NOMO-1 treated with dmso at 0.1 percent for 144 hours (cell line): ENCODE measurements around the gene CCPG1.

Experiments
- DNase-seq: peaks from one replicate; lab custom pipeline; 2025; ENCODE audit not compliant: unreplicated experiment; lab: John Stamatoyannopoulos, UW

Gene CCPG1

DNA sequence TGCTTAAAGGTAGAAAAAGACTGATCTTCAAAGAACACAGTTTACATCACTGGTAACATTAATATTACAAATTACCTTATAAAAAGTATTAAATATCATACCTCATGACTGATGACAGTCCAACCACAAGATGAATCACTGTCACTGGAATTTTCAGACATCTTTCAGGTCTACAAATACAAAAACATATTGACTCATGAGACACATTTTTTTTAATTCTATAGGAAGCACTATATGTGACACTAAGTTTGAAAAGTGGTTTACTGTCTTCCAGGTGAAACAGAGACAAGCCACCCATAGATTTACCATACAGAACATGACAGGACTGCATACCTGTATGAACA, 18.9 kb downstream of the CCPG1 start:
- DNase-seq, result no peak

DNA sequence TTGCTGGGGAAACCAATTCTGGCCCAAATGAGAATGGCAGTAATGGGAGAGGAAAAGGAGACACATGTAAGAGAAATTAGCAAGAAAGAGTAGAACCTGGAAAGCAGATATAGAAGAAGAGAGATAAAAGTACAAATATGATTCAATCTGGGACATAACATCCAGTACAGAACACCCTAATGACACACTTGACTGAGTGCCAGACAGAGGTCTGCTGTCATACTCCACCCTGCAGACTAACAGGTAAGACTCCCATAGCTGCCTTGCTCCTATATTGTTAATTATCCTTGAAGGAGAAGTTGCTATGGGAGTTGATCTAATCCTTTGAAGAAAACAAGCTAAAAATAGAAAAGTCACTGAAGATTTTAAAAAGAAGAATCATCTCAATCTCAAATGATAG, 21.1 kb downstream of the CCPG1 start:
- no peak for DNase-seq

GRCh38 chr15:55383687-55384086, 24.5 kb downstream of the CCPG1 start:
- DNase-seq, result no peak

DNA sequence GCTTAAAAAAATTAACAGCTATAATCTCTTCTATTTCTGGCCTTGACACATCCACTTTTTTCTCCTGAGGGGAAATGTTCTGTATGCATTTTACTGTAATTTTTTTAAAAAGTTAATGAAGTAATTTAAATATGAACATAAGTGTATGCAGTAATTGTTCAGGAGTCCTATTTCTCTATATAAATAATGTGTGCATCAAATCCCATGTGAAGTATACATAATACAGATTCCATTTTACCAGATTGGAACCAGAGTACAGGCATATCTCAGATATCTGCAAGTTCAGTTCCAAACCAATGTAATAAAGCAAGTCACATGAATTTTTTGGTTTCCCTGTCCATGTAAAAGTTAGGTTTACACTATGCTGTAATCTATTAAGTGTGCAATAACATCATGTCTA, 26.6 kb downstream of the CCPG1 start:
- no peak for DNase-seq

- DNase-seq, result no peak
Observed at GRCh38 chr15:55379095-55379494, 29.1 kb downstream of the CCPG1 start.

DNA sequence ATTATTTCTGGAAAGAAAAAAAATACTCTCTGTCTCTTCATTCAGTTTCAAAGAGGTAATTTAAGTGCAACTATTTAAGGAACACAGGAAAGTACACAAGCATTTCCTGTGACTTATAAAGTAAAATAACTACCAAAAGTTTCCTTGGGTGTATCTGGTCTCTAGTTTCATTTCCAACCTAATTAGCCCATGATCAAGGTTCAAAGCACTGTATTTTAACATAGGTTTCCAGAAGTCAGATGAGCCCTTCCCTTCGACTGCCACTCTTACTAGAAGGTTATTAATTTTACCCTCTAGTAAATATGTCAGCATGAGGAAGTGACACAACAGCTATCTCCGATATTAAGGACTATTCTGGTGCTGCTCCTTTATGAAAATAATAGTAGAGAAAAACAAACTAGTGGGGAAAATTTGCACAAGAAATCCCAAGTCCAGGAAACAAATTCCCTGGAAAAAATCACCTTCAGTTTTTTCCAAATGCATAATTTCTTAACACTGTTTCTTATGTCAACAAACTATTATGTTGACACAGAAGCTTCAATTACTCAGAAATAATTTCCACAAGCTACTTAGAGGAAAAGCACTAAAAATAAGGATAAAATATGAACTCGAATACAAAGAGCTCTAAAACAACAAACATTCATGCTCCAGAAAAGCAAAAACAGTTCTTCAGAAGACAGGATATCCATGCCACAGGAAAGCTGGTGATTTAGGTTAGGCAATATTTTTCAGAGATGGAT, 35.3 kb downstream of the CCPG1 start:
- DNase-seq, result peak; percentile 3

GRCh38 chr15:55366981-55367380, 41.2 kb downstream of the CCPG1 start:
- no peak for DNase-seq

GRCh38 chr15:55362641-55363040, 45.5 kb downstream of the CCPG1 start:
- no peak for DNase-seq

- DNase-seq, result no peak
Observed at GRCh38 chr15:55361048-55361447, 47.1 kb downstream of the CCPG1 start.

DNA sequence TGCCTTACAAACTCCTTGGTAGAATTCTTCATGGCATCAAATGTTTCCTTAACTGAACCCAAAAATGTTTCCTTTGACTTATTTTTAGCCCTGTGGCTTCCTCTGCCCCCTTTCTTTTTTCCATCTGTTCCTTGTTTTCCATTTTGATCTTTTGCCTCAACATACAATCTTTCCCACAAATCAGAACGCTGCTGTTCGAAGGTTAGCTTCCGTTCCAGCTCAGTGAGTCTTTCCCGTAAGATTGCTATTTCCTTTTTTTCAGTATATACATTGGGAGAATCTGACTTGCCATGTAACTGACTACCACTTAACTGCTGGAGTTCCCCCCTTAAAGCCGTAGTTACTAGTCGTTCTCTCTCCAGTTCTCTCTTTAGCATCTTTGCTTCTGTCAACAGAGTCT, 47.9 kb downstream of the CCPG1 start:
- no peak for DNase-seq

DNA sequence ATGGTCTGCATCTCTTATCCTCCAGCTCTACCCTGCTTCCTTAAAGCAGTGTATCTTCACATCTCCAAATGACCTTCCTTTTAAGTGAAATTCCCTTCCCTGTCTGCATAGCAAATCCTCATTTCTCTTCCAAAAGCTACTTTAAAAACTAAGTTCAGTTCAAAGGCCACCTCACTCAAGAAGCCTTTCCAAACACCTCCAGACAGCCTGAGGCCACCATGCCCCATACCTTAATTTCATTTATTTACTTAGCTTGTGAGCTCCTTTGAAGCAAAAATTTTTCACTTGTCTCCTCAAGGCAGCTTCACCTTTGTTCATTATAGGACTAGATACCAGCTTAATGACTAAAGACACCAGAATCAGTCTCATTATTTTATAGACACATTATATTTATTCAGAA, 49.7 kb downstream of the CCPG1 start:
- no peak for DNase-seq

GRCh38 chr15:55357774-55358173, 50.4 kb downstream of the CCPG1 start:
- no peak for DNase-seq

DNA sequence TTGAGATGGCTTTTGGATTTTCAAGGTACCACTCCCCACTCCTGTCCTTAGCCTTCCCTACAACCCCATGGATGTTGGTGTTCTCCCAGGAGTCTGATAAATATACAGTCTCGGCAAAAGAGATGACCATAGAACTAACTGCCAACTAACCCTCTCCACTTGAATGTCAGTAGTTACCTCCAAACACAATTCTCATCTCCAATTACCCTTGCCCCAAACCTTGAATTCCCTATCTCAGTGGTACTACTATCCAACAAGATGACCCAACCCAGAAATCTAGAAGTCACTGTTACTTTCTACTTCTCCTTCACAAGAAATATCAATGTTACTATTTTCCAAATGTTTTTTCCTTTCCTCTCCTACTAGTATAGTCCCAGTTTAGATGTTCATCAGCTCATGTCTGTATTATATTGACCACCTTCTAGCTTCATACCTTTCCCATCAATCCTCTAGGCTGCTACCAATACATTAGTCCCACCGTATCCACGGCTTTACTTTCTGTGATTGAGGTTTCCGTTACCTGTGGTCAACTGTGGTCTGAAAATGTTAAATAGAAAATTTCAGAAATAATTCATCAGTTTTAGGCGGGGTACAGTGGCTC, 51.1 kb downstream of the CCPG1 start:
- no peak for DNase-seq

DNA sequence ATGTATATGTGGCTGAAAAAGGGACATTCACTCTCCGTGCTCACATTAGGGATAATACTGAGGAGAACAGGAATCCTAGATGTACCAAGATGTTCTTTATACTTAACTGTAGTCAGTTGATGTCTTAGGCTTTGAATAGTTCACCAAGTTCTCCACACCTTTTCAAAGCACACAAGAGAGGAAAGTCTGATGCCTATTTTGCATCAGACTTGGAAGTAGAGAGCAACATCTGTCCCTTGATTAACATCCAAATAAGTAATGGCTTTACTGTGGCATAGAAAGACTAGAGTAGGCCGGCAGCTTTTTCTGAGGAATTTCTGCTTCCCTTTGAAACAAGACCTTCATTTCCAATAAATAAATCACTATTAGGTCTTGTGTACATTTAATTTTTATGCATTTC, 55.1 kb downstream of the CCPG1 start:
- DNase-seq, result no peak

DNA sequence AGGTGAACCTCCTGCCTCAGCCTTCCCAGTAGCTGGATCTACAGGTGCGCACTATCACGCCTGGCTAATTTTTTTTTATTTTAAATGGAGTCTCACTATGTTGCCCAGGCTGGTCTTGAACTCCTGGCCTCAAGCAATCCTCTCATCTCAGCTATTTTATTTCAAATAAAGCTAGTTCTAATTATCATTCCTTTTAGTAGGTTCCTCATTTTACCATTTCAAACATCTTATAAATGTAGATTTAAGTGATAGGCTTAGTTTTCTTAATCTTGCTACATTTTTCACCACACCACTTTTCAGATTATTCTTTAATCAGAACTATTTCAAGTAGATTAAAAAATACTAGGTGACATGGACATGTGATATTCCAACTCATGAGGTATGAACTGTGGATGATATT, 58.9 kb downstream of the CCPG1 start:
- DNase-seq, result no peak

DNA sequence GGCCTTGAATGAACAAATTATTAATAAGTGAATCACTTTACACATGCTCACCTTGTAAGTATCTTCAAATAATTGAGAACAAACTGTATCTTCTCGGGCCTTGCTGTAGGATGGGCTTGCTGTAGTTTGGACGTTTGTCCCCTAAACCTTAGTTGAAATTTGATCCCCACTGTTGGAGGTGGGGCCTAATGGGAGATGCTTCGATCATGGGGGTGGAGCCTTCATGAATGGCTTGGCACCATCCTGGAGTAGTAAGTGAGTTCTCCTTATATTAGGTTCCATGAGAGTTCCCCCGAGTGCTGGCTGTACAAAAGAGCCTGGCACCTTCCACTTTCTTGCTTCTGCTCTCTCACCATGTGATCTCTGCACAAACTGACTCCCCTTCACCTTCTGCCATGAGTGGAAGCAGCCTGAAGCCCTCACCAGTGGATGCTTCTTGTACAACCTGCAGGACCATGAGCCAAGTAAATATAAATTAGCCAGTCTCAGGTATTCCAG, 59.8 kb downstream of the CCPG1 start:
- no peak for DNase-seq

GRCh38 chr15:55344206-55344605, 64.0 kb downstream of the CCPG1 start:
- no peak for DNase-seq

DNA sequence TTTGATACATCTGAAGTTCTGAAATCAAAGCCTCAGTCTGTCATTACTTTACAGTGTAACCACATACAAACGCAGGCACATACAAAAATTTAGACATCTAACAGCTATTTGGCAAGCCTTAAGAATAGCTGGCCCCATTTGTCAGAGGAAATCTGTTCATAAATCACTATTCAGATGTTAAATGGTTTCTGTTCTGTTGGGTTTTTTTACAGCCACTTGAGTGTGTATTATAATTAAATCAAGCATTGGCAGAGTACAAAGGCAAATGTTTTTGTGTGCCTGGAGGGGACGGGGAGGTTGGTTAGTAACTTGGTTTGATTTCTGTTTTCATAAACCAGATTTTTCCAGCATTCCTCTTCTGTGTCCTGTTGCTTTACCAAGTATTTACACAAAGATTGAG, 65.0 kb downstream of the CCPG1 start:
- no peak for DNase-seq

DNA sequence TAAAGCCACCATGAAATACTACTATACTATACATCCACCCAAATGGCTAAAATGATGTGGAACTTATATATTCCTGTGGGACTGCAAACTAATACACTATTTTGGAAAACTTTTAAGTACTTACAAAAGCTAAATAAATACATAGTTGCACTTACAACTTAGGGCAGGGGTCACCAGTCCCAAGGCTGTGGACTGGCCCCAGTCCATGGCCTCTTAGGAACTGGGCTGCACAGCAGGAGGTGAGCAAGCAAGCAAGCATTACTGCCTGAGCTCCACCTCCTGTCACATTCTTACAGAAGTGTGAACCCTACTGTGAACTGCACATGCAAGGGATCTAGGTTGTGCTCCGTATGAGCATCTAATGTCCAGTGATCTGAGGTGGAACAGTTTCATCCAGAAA, 71.0 kb downstream of the CCPG1 start:
- DNase-seq, result no peak

DNA sequence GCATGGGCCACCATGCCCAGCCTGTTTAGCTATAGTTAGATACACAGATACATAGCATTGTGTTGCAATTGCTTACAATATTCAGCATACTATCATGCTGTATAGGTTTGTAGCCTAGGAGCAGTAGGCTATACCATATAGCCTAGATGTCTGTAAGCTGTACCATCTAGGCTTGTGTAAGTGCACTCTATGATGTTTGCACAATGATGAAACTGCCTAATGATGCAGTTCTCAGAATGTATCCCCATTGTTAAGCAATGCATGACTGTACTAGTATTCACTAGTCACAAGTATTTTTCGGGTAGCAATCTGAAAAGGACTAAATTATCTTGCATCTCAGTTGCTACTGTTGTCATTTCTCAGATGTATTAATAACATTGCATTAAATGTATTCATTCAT, 73.2 kb downstream of the CCPG1 start:
- no peak for DNase-seq

DNA sequence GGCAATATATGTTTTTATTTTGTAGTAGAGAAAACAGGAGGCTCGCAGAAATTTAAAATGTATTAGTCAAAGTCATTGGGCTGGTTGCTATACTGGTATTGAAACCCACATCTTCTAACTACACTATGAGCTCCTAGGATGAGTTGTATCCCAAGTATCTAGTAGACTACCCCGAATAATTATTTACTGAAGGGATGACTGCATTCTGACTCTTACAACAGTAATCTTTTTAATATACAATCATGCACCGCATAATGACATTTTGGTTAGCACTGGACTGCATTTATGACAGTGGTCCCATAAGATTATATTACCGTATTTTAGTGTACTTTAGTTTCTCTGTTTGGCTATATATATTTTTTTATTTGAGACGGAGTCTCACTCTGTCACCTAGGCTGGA, 73.8 kb downstream of the CCPG1 start:
- no peak for DNase-seq

DNA sequence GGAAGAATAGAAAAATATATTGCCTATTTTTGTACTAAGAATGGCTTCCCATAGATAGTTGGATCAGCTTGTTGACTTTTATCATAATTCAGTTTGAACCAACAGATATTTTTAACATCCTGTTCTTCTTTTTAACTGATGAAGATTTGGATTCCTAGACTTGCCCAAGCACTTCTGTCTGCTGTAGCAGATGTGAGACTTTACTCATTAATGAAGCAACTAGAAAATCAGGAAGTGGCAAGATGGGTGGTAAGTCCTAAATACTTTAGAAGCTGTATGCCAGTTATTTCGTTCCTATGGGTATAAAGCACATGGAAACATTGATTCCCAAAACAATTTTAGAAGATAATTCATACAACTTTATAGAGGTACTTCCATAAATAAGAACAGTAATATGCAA, 80.8 kb downstream of the CCPG1 start:
- DNase-seq, result peak; percentile 64

DNA sequence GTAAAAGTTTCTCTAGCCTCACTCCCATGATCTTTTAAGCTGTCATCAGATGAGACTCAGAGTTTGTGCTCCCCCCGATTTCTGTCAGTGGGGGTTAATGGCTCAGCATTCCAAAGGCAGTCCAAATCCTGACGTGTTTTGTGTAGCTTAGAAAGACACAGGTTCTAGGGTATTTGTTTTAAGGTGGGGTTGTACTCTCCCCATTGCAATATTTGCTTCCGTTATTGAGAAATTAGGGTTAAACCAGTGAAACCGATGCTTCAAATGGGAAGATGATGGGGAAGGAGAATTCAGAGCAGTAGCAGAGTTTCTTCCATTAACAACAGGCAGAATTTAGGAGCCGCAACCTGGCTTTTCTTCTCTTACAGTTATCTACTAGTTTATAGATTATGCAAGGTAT, 85.7 kb downstream of the CCPG1 start:
- DNase-seq, result peak; percentile 35
